Colonic mucosa (tissue), 4 donors: ENCODE measurements around the gene LAMC3. TPM values are rescaled to one million over a fixed set of nuclear protein-coding genes. Genes with fewer than 3 reads are reported as not detected.

ENCODE experiments used
- DNase-seq: peaks from one replicate; pipeline ENCODE4 v3.0.0-alpha.2; 2020
- H3K27ac ChIP-seq: fragments of 200-600 bp; one replicate; pipeline ENCODE4 v1.8.0; 2021
- H3K27me3 ChIP-seq: fragments of 200-600 bp; one replicate; pipeline ENCODE4 v1.8.0; 2021
- H3K36me3 ChIP-seq: fragments of 200-600 bp; one replicate; pipeline ENCODE4 v1.8.0; 2021
- H3K4me1 ChIP-seq: fragments of 200-600 bp; one replicate; pipeline ENCODE4 v1.8.0; 2021; ENCODE audit warnings: mild to moderate bottlenecking
- H3K4me3 ChIP-seq: fragments of 200-600 bp; one replicate; pipeline ENCODE4 v1.8.0; 2021
- H3K9ac ChIP-seq, 2 donors: one replicate each; pipeline ENCODE4 v1.7.0; 2013; ENCODE audit warnings: control low read depth in 2 of 2, low read depth in 2 of 2, low read length in 2 of 2
- H3K9me3 ChIP-seq: fragments of 200-600 bp; one replicate; pipeline ENCODE4 v1.8.0; 2021
- intact Hi-C: fragments of 100-400 bp; cut with DNase I; formaldehyde crosslinking; loops from one replicate; pipeline ENCODE4 v1.14.1; 2022
- total RNA-seq, 2 donors: library from RNA; stranded (reverse); fragmentation: NEBNext Ultra II Directional in 1 of 2; extraction: Animal tissue kit (Norgen Biotek cat#: 25700) in 1 of 2; gene quantifications; one replicate each; pipeline ENCODE4 v1.2.1, GENCODE V29; 2021
- TF ChIP-seq, protein P1 (sequence below): fragments of 200-600 bp; IDR thresholded peaks from one replicate; pipeline ENCODE4 v1.8.0; 2022; ENCODE audit warnings: antibody characterized with exemption, mild to moderate bottlenecking
- donor health status: healthy.
- donor health status: DM: no; HTN: no; CAD: no.
- donor health status: DM: no; HTN: no; CAD: no.

The LAMC3 gene
- total RNA-seq, 2 donors from 2014 or later, result 0.67 to 1.9 TPM

DNA sequence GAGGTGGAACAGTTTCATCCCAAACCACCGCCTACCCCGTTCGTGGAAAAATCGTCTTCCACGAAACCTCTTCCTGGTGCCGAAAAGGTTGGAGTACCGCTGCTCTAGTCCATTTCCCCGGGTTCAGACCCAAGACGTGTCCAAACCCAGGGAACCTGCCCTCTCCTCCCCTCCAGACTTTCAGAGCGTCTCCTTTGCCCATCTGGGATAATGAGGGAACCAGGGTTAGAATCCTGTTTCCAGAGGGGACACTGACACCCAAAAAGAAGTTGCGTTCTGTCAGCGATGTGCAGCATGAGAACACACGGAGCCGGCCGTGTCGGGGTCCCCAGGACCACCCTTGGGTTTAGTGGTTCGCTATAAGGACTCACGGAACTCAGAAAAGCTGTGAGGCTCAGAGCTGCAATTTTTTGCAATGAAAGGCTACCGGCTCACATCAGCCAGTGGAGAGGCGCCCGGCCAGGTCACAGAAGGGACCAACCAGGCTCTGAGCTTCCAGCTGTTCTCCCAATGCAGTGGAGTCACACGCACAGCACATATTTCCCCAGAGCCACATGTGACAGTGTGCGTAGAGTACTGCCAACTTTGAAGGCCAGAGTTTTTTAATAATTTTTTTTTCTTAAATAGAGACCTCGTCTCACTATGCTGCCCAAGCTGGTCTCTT, 19.4 kb downstream of the LAMC3 start:
- Histone ChIP-seq H3K9ac (no peak overlapping the region), H3K27me3 (no peaks in the 10 kb centered on the region), H3K4me1 (no peaks in the 10 kb centered on the region), H3K9me3 (no peaks in the 10 kb centered on the region), H3K27ac (no peak overlapping the region), H3K36me3 (no peaks in the 10 kb centered on the region), H3K4me3 (no peak overlapping the region)
- intact Hi-C loops, result no loop called here
- TF ChIP-seq, protein P1, sequence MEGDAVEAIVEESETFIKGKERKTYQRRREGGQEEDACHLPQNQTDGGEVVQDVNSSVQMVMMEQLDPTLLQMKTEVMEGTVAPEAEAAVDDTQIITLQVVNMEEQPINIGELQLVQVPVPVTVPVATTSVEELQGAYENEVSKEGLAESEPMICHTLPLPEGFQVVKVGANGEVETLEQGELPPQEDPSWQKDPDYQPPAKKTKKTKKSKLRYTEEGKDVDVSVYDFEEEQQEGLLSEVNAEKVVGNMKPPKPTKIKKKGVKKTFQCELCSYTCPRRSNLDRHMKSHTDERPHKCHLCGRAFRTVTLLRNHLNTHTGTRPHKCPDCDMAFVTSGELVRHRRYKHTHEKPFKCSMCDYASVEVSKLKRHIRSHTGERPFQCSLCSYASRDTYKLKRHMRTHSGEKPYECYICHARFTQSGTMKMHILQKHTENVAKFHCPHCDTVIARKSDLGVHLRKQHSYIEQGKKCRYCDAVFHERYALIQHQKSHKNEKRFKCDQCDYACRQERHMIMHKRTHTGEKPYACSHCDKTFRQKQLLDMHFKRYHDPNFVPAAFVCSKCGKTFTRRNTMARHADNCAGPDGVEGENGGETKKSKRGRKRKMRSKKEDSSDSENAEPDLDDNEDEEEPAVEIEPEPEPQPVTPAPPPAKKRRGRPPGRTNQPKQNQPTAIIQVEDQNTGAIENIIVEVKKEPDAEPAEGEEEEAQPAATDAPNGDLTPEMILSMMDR, result no peak
- DNase-seq, result no peak

- TF ChIP-seq, protein P1, result no peak
- DNase-seq, result no peak
- intact Hi-C loops, result no loop called here
- Histone ChIP-seq H3K27me3 (no peaks in the 10 kb centered on the region), H3K27ac (no peak overlapping the region), H3K36me3 (no peaks in the 10 kb centered on the region), H3K4me3 (no peak overlapping the region), H3K4me1 (no peaks in the 10 kb centered on the region), H3K9ac (no peak overlapping the region), H3K9me3 (no peaks in the 10 kb centered on the region)
Observed at GRCh38 chr9:131028931-131029573, 20.1 kb downstream of the LAMC3 start.

DNA sequence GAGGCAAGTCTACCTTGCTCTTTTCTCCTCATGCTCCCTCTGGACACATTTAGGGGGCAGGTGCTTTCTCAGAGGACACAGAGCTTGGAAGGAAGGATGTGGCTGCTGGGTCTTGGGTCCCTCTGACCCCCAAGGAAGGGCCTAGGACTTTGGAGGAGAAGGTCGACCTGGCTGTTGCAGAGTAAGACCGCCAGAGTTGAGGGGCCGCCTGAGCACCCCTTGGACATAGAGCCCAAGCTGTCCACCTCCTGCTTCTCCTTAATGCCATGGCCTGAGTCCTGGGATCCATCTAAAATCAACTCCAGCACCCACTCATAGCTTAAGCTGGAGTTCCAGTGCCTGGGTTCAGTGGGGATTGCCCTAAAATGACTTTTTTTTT, 20.6 kb downstream of the LAMC3 start:
- DNase-seq, result no peak
- no peaks in the 10 kb centered on the region for H3K9me3 ChIP-seq
- H3K36me3 ChIP-seq, result no peaks in the 10 kb centered on the region
- no peak overlapping the region for H3K9ac ChIP-seq
- H3K4me1 ChIP-seq, result no peaks in the 10 kb centered on the region
- TF ChIP-seq, protein P1, result no peak
- H3K27ac ChIP-seq, result no peak overlapping the region
- no peak overlapping the region for H3K4me3 ChIP-seq
- no peaks in the 10 kb centered on the region for H3K27me3 ChIP-seq
- intact Hi-C loops, result no loop called here

GRCh38 chr9:131030239-131031004, 21.4 kb downstream of the LAMC3 start:
- DNase-seq, result no peak
- H3K27me3 ChIP-seq, result no peaks in the 10 kb centered on the region
- H3K27ac ChIP-seq, result no peak overlapping the region
- intact Hi-C loops, result no loop called here
- no peak overlapping the region for H3K4me3 ChIP-seq
- H3K36me3 ChIP-seq, result no peaks in the 10 kb centered on the region
- H3K9ac ChIP-seq, result no peak overlapping the region
- TF ChIP-seq, protein P1, result no peak
- H3K9me3 ChIP-seq, result no peaks in the 10 kb centered on the region
- H3K4me1 ChIP-seq, result no peaks in the 10 kb centered on the region

GRCh38 chr9:131031005-131031641, 22.1 kb downstream of the LAMC3 start:
- H3K27me3 ChIP-seq, result no peaks in the 10 kb centered on the region
- no peak overlapping the region for H3K4me3 ChIP-seq
- intact Hi-C loops, result no loop called here
- TF ChIP-seq, protein P1, result no peak
- DNase-seq, result no peak
- no peaks in the 10 kb centered on the region for H3K36me3 ChIP-seq
- H3K4me1 ChIP-seq, result no peaks in the 10 kb centered on the region
- H3K9ac ChIP-seq, result no peak overlapping the region
- no peaks in the 10 kb centered on the region for H3K9me3 ChIP-seq
- H3K27ac ChIP-seq, result no peak overlapping the region
